H1 (cell line): ENCODE data around the gene SH3RF3.

ENCODE experiments used
- CHD1 ChIP-seq: IDR thresholded peaks from 2 replicates; pipeline ENCODE4 v1.6.1; 2012; ENCODE audit warnings: low read depth, low read length, improper control_type of control experiment
- CREB1 ChIP-seq: IDR thresholded peaks from 2 replicates; pipeline ENCODE4 v1.6.1; 2012; ENCODE audit warnings: inconsistent platforms
- CTBP2 ChIP-seq: IDR thresholded peaks from 2 replicates; pipeline ENCODE4 v1.7.0; 2011; ENCODE audit warnings: borderline replicate concordance, mild to moderate bottlenecking, moderate library complexity, mixed read lengths, low read length; ENCODE audit not compliant: insufficient read depth, insufficient read length
- JUN ChIP-seq: IDR thresholded peaks from 2 replicates; pipeline ENCODE4 v1.6.1; 2011; ENCODE audit warnings: low read depth, mild to moderate bottlenecking, improper control_type of control experiment, low read length
- MAFK ChIP-seq: IDR thresholded peaks from 2 replicates; pipeline ENCODE4 v1.6.1; 2012; ENCODE audit warnings: low read depth, mild to moderate bottlenecking, improper control_type of control experiment, low read length
- POLR2A ChIP-seq, 2 experiments: IDR thresholded peaks; 1 replicate in 1 of 2; 2 replicates in 1 of 2; pipeline ENCODE4 v1.6.1; 2011; ENCODE audit warnings: low read depth in 2 of 2, low read length in 2 of 2, mild to moderate bottlenecking in 2 of 2; ENCODE audit errors: control extremely low read depth in 1 of 2
- POLR2AphosphoS5 ChIP-seq: IDR thresholded peaks from 2 replicates; pipeline ENCODE4 v1.6.1; 2011; ENCODE audit warnings: low read depth, low read length
- TF ChIP-seq, protein P1 (sequence below), 3 experiments: IDR thresholded peaks; 1 replicate in 2 of 3; 2 replicates in 1 of 3; pipeline versions ENCODE4 v1.5.1 to v1.6.1; 2011; ENCODE audit warnings: low read length in 3 of 3, mild to moderate bottlenecking in 3 of 3, inconsistent platforms in 2 of 3, low read depth in 1 of 3, moderate library complexity in 1 of 3; ENCODE audit not compliant: insufficient read depth in 1 of 3; ENCODE audit errors: control extremely low read depth in 1 of 3

DNA sequence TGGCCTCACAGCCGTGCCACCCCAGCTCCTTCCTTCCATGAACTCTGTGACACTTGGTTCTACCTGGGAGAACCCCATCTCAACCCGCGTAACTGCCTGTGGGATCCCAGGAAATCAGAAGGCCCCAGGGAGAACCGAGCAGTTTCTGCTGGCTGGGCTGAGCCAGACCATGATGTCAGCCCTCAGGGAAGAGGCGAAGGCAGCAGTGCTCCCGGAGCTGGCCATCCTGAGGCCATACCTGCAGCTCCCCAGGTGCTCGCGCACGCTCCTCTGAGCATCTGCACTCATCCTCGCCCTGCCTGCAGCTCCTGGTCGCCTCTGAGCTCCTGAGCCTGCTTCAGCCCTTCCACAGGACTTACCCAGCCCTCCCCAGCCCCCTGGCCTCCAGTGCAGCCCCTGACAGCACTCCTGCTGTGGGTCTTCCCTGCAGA is 298.7 kb downstream of the SH3RF3 start:
- TF ChIP-seq POLR2AphosphoS5: no peak
- TF ChIP-seq MAFK: no peak
- TF ChIP-seq CREB1: no peak
- TF ChIP-seq, protein P1, sequence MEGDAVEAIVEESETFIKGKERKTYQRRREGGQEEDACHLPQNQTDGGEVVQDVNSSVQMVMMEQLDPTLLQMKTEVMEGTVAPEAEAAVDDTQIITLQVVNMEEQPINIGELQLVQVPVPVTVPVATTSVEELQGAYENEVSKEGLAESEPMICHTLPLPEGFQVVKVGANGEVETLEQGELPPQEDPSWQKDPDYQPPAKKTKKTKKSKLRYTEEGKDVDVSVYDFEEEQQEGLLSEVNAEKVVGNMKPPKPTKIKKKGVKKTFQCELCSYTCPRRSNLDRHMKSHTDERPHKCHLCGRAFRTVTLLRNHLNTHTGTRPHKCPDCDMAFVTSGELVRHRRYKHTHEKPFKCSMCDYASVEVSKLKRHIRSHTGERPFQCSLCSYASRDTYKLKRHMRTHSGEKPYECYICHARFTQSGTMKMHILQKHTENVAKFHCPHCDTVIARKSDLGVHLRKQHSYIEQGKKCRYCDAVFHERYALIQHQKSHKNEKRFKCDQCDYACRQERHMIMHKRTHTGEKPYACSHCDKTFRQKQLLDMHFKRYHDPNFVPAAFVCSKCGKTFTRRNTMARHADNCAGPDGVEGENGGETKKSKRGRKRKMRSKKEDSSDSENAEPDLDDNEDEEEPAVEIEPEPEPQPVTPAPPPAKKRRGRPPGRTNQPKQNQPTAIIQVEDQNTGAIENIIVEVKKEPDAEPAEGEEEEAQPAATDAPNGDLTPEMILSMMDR (IDR thresholded peaks at IDR 0.05; ENCODE audit: control extremely low read depth in 1 of 3, insufficient read depth in 1 of 3, low read depth in 1 of 3, low read length in 3 of 3): no peak
- TF ChIP-seq JUN: no peak
- no peak for TF ChIP-seq CTBP2
- TF ChIP-seq POLR2A (IDR thresholded peaks at IDR 0.05; ENCODE audit: control extremely low read depth in 1 of 2, low read depth in 2 of 2, low read length in 2 of 2): no peak
- TF ChIP-seq CHD1: no peak
